Measurements from ENCODE around the gene KLC1. TPM values are rescaled to one million over a fixed set of nuclear protein-coding genes. Genes with fewer than 3 reads are reported as not detected.

The KLC1 gene
- total RNA-seq, 1 experiment from 2014 or later, result 163 TPM

DNA sequence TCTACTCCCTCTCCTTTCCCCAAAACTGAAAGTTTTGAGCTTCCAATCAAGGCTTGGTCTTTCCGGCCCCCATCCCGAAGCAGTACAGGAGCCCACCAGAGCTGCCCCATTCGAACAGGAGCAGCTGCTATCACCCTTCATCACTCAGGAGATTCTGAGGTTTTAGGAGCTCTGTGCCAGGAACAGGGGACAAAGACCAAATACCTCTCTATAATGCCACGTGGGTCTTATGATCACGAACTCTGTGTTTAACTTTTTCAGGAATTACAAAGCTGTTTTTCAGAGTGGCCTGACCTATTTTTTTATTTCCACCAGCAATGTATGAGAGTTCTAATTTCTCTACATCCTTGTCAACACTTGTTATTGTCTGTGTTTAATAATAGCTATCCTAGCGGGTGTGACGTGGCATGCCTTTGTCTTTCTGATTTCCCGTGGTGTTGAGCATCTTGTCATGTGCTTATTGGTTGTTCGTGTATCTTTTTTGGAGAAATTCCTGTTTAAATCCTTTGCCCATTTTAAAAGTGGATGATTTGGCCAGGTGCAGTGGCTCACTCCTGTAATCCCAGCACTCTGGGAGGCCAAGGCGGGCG, 44.6 kb upstream of the KLC1 start:
- no peak overlapping the region for H3K27ac ChIP-seq (ENCODE audit: low read depth, low read length, poor library complexity, severe bottlenecking)
- POLR2A ChIA-PET (ENCODE audit: low non-redundant PET), result interaction anchor here (0.6 kb wide), 1 partner anchor 8 kb away, joined by 11 read pairs; no protein-coding TSS in a partner anchor
- intact Hi-C loops (cut with micrococcal nuclease; ENCODE audit: unreplicated experiment), result no loop called here
- no peaks in the 10 kb centered on the region for H3K27me3 ChIP-seq (replicated peaks; ENCODE audit: insufficient read depth, low read depth, low read length, poor library complexity)
- H3K36me3 ChIP-seq (ENCODE audit: insufficient read depth, low read length, poor library complexity, severe bottlenecking), result no peaks in the 10 kb centered on the region
- H3K9me3 ChIP-seq (ENCODE audit: low read depth, low read length, poor library complexity, severe bottlenecking), result no peaks in the 10 kb centered on the region
- no peak for DNase-seq (ENCODE audit: low spot score)
- H3K4me1 ChIP-seq (ENCODE audit: insufficient read depth, low read length, poor library complexity, severe bottlenecking), result no peaks in the 10 kb centered on the region
- no peak overlapping the region for H3K4me3 ChIP-seq (ENCODE audit: low read depth, low read length, poor library complexity, severe bottlenecking)
- CTCF ChIA-PET, result no interaction called here
- no peak for TF ChIP-seq EZH2 (IDR thresholded peaks at IDR 0.05; ENCODE audit: borderline replicate concordance, low read depth, low read length, poor library complexity, severe bottlenecking)
- TF ChIP-seq, protein P1, sequence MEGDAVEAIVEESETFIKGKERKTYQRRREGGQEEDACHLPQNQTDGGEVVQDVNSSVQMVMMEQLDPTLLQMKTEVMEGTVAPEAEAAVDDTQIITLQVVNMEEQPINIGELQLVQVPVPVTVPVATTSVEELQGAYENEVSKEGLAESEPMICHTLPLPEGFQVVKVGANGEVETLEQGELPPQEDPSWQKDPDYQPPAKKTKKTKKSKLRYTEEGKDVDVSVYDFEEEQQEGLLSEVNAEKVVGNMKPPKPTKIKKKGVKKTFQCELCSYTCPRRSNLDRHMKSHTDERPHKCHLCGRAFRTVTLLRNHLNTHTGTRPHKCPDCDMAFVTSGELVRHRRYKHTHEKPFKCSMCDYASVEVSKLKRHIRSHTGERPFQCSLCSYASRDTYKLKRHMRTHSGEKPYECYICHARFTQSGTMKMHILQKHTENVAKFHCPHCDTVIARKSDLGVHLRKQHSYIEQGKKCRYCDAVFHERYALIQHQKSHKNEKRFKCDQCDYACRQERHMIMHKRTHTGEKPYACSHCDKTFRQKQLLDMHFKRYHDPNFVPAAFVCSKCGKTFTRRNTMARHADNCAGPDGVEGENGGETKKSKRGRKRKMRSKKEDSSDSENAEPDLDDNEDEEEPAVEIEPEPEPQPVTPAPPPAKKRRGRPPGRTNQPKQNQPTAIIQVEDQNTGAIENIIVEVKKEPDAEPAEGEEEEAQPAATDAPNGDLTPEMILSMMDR (conservative IDR thresholded peaks at IDR 0.05; ENCODE audit: low read depth, low read length), result no peak
- no TSS peak for BruUV-seq (replicated peaks)

DNA sequence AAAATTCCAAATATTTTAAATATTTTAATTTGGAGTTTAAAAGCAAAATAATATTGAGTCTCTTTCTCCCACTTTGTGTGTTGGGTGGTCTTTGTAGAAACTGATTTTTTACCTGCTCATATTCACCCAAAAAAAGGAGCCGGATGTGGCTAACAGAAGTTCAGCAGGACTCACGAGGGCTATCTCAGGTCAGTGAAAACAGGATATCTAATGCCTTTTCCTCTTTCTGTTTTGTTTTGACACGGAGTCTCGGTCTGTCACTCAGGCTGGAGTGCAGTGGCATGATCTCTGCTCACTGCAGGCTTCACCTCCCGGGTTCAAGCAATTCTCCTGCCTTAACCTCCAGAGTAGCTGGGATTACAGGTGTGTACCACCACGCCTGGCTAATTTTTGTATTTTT, 35.4 kb upstream of the KLC1 start:
- Histone ChIP-seq H3K4me1 (ENCODE audit: insufficient read depth, low read length, poor library complexity, severe bottlenecking) (peaks cover 19% of the 10 kb centered on the region), H3K4me3 (ENCODE audit: low read depth, low read length, poor library complexity, severe bottlenecking) (no peak overlapping the region), H3K27me3 (replicated peaks; ENCODE audit: insufficient read depth, low read depth, low read length, poor library complexity) (no peaks in the 10 kb centered on the region), H3K9me3 (ENCODE audit: low read depth, low read length, poor library complexity, severe bottlenecking) (no peaks in the 10 kb centered on the region), H3K36me3 (ENCODE audit: insufficient read depth, low read length, poor library complexity, severe bottlenecking) (peaks cover 4% of the 10 kb centered on the region), H3K27ac (ENCODE audit: low read depth, low read length, poor library complexity, severe bottlenecking) (no peak overlapping the region)
- CTCF ChIA-PET, result no interaction called here
- no TSS peak for BruUV-seq (replicated peaks)
- TF ChIP-seq, protein P1 (conservative IDR thresholded peaks at IDR 0.05; ENCODE audit: low read depth, low read length), result no peak
- TF ChIP-seq EZH2 (IDR thresholded peaks at IDR 0.05; ENCODE audit: borderline replicate concordance, low read depth, low read length, poor library complexity, severe bottlenecking), result no peak
- intact Hi-C loops (cut with micrococcal nuclease; ENCODE audit: unreplicated experiment), result no loop called here
- POLR2A ChIA-PET (ENCODE audit: low non-redundant PET), result interaction anchor here (0.7 kb wide), 1 partner anchor 36 kb away, joined by 4 read pairs; no protein-coding TSS in a partner anchor
- no peak for DNase-seq (ENCODE audit: low spot score)

DNA sequence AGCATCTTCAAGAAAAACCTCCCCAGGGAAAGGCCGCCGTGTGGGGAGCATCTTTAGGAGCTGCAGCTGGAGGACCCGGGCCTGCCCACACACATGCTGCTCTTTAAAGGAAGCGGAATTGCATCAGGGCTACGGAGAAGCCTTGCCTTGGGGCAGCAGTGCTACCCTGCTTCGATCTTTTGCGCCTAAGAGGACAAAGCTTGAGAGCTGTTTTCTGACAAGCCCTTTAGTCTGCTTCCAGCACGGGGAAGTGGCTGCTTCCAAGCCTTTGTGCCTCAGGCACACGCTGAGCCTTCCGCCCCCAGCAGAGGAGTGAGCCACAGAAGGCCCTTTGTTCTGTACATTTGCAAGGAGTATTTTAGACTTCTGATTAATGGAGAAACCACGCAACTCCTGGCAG, 34.7 kb upstream of the KLC1 start:
- peak overlapping the region; percentile 71 for H3K27ac ChIP-seq (ENCODE audit: low read depth, low read length, poor library complexity, severe bottlenecking)
- CTCF ChIA-PET, result no interaction called here
- H3K4me3 ChIP-seq (ENCODE audit: low read depth, low read length, poor library complexity, severe bottlenecking), result no peak overlapping the region
- BruUV-seq (replicated peaks), result no TSS peak
- POLR2A ChIA-PET (ENCODE audit: low non-redundant PET), result interaction anchor here (0.7 kb wide), 1 partner anchor 37 kb away, joined by 4 read pairs; no protein-coding TSS in a partner anchor
- no peaks in the 10 kb centered on the region for H3K9me3 ChIP-seq (ENCODE audit: low read depth, low read length, poor library complexity, severe bottlenecking)
- intact Hi-C loops (cut with micrococcal nuclease; ENCODE audit: unreplicated experiment), result no loop called here
- DNase-seq (ENCODE audit: low spot score), result peak; percentile 71
- H3K36me3 ChIP-seq (ENCODE audit: insufficient read depth, low read length, poor library complexity, severe bottlenecking), result peaks cover 4% of the 10 kb centered on the region
- H3K27me3 ChIP-seq (replicated peaks; ENCODE audit: insufficient read depth, low read depth, low read length, poor library complexity), result no peaks in the 10 kb centered on the region
- TF ChIP-seq, protein P1 (conservative IDR thresholded peaks at IDR 0.05; ENCODE audit: low read depth, low read length), result no peak
- no peak for TF ChIP-seq EZH2 (IDR thresholded peaks at IDR 0.05; ENCODE audit: borderline replicate concordance, low read depth, low read length, poor library complexity, severe bottlenecking)
- H3K4me1 ChIP-seq (ENCODE audit: insufficient read depth, low read length, poor library complexity, severe bottlenecking), result peaks cover 19% of the 10 kb centered on the region
